Dermis blood vessel endothelial cell (primary cell): ENCODE data around the gene RANBP10. TPM values are rescaled to one million over a fixed set of nuclear protein-coding genes. Genes with fewer than 3 reads are reported as not detected.

ENCODE experiments used
- DNase-seq: peaks from one replicate; pipeline ENCODE4 v3.0.0; 2010
- total RNA-seq: library from RNA; depleted of rRNA; stranded (reverse); fragments of >200 nt; gene quantifications from 2 replicates; pipeline ENCODE4 v1.2.3, GENCODE V29; 2014

RANBP10 gene
- total RNA-seq, 1 donor from 2014 or later: 8.2 TPM

- no peak for DNase-seq
Measured at GRCh38 chr16:67736858-67737257, 69.5 kb downstream of the RANBP10 start.

- no peak for DNase-seq
Measured at GRCh38 chr16:67734731-67735201, 71.6 kb downstream of the RANBP10 start.

DNA sequence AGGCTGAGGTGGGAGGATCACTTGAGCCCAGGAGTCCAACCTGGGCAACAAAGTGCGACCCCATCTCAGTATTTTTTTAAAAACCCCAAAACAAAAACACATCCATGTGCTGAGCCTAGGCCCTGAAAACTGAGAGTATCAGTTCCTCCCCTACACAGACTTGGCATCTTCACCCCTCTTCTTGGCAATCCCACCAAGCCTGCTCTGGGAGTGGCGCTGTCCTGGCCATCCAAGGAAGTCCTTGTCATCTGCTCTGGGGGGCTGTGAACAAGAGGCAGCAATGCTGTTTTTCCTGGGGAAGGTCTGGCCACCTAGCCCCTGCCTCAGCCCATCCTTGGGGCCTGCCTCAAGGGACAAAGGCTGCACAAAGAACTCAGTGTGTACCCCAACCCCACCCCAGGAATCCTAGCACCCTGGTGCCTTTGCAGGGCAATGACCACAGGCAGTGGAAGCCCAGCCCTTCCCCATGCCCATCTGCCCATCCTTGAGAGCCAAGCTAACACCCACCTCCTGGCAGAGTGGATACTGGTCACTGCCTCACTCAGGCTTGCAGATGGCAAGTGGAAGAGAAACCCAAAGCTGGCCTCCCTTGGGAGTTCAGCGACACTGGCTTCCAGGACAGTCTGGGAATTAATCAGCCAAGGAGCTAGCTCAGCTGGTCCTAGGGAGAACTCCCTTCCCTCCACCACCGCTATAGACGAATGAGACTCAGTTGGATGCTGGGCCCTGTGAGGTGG is 72.5 kb downstream of the RANBP10 start:
- DNase-seq: no peak

GRCh38 chr16:67731753-67732095 is 74.6 kb downstream of the RANBP10 start:
- no peak for DNase-seq

DNA sequence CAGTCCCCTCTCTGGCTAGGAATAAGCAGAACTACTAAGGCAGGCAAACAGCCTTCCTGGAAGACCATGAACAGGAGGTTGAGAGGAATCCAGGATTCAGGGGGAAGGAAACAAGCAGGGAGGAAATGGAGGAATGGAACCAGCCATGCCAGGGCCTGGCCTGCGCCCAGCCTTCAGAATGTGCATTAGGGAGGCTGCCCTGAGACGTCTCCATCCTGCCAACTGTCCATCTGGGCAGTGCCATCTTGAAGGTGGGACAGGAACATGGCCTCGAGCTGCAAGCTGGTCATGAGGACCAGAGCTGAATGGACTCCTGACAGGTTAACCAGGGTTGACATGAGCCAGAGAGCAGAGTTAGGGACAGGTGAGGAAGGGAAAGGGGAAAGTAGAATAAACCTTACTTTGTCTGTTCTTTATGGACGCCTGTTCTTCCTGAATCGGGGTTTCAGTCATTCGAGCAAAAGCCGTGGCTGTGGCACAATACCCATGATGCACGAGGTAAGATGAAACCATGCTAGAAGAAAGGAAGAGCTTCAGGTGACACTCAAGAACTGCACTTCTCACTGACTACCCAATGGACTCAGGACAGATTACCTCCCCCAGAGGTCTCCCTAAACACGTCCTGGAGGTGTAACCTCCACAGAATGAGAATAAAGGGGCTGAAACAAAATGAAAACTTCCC is 75.1 kb downstream of the RANBP10 start:
- no peak for DNase-seq

DNA sequence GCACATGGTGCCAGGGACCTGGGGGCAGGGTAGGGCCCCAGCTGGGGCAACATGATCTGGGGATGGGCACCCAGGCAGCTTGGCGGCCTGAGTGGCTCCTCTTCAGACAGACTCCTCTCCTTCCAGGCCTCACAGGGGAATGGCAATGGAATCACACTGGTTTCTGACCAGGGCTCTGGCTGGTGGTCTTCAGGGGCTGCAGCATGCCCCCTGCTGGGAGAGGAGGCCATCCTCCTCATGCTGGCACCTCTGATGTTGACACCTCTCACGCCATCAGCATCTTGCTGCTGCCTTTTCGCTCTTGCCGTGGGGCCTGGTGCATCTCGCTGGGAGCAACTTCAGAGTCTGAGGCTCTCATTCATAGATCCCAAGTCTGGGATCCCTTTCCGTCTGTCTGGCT is 76.0 kb downstream of the RANBP10 start:
- no peak for DNase-seq

DNA sequence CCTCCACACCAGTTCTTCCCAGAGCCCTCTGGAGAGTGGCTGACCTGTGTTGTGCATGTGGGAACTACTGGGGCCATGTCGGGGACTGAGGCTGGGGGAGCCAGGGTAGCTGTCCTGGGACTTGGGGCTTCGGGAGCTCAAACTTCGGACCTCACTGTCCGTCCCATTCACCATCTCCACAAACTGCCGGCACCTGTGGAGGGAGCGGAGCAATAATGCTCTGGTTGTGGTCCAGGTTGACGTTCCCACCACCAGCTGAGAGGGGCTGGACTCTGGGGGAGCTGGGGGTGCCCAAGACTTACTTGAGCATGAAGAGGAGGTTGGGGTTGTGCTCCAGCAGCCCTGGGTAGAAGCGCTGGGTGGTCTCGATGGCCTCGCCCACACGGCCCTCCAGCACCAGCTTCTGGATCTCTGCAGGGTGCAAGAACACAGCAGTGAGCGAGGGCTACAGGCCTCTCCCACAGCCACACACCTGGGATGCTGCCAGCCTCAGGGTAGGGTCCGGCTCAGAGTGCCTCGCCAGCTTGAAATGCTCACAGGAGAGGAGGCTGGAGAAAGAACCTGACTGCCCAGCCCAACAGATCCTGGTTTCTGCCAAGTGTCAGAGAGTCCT is 76.6 kb downstream of the RANBP10 start:
- no peak for DNase-seq

- DNase-seq: no peak
Measured at GRCh38 chr16:67727521-67728485, 78.6 kb downstream of the RANBP10 start.

DNA sequence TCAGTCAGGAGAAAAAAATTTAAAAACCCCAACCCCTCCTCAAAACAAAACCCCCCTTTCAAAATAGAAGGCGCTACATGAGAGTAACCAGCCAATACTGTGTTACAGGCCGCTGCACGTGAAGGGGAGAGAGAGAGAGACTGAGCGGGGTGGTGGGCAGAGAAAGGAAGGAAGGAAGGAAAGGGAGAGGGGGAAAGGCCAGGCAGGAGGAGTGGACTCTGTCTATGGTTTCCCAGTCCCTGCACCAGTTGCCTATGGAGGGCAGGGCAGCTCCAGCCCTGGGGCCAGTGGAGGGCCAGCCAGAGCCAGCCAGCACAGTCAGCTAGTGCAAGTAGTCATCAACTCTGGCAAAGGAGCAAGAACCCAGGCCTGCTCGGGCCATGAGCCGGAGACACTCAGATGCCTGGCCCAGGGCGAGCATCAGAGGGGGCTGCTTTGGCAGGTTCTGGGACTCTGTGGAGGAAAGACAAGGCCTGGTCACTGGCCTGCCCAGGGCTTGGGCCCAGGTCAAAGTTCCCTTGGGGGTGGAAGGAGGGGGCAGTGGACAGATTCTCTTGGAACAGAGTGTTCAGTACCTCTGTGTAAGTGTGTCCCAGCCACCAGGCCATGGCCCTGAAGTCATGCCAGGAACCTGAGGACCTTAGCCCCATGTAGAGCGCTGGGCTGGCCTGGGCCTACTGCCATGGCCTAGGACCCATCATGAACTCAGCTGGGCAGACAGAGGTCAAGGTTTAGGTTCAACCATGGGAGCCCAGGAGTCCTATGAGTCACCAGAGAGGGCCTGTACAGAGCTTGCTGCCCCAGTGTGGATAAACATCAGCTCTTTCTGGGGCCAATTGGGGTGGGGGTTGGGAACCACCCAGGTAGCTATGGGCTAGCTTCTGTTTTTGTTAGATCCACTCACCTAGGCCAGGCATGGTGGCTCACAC is 80.0 kb downstream of the RANBP10 start:
- no peak for DNase-seq

GRCh38 chr16:67723911-67724305 is 82.5 kb downstream of the RANBP10 start:
- no peak for DNase-seq

DNA sequence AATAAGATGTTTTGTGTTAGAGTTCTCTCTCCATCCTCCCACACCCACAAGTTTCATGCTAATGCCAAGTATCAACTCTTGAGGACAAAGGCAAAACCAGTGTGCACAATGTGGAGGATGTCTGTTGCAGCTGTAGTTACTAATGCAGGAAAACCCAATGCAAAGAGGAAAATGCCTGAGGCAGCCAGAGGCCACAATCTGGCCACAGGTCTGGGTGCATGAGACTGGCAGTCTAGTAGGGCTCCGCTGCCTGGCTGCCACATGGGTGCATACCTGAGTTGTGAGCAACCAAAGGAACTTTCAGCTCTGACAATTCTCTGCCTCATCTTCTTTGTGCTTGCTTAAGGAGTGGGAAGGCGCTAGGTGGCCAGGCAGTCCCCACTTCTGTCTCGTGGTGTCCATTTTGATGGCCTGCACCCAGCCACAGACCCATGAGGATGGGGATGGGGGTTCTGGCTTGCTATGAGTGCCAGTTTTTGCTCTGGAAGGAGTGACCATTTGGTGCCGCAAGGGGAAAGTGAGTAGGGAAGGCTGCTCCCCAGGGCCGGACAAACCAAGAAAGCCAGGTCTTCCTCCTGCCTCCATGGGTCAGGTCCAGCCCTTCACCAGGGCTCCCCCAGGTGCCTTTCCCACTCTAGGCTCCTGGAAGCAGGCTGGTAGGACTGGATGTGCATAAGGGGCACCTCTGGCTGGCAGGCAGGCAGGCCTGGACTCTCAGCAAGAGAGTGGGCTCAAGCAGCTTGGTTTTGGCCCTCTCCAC is 83.0 kb downstream of the RANBP10 start:
- no peak for DNase-seq

- DNase-seq: no peak
Measured at GRCh38 chr16:67720236-67720635, 86.1 kb downstream of the RANBP10 start.

DNA sequence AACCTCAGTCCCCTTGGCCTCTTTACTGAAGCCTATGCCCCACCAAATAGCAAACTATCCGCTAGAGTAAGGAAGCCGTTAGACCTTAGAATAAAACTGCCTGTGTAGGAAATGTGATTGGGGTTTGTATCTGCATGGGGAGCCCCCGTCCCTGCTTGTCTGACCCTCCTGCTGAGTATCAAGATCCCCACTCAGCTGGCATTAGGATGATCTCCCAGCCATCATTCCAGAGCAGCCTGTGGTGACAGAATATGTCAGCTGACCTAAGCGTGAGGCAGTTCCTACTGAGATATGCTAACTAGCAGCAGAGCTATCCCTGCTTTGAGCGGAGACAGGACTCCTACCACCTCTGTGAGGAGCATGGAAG is 86.6 kb downstream of the RANBP10 start:
- peak; percentile 67 for DNase-seq

DNA sequence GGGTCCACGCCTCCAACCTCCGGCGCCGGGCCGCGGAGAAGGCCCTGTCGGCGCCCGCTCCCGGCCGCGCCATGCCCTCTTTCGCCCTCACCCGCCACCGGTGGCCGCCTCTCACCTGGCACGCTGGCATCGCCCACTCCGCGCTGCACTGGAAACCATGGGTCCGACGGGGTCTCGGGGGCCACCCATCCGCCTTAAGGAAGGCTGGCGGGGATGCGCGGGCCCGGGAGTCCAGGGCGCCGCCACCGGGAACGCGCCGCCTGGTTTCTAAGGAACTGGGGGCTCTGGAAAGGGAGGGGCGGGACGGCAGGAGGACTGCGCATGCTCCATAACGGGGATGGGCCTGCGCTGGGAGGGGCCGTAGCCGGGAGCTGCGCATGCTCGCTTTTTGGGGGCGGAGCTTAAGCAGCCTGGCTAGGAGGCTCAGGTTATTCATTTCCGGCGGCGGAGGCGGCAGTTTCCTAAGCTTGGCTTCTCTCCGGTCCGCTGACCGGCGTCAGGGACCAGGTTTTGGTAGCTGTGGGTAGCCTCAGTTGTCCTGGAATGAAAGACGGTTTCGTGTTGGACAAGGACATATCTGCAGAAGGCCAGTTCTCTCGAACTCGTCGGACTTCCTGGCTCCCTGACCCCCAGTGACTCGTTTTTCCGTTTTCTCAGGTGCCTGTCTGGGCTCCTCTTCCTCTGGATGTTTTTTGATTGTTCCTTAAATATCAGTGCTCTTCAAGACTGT is 87.1 kb downstream of the RANBP10 start, which contains the start of gene GFOD2:
TSS of gene GFOD2 (minus strand) at position 269 of the 730 bp plus-strand sequence. CDS start 33,601 bp downstream, outside the sequence.
- peak; percentile 98 for DNase-seq

DNA sequence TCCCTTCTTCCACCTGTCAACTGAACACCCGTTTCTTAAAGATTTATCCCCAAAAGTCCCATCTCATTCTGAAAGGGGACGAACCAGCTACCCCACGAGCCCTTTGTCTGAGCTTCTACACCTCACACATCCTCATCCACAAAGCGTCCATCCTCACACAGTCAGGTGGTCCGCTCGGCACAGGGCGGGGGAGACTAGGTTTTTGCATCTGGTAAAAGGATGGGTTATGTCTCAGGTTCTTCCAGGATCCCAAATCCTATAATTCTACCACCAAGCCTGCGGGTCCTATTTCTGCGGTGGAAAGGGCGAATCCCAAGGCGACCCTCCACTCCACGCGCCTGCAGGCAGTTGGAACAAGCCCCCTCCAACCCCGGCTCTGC is 87.7 kb downstream of the RANBP10 start:
- peak; percentile 30 for DNase-seq

DNA sequence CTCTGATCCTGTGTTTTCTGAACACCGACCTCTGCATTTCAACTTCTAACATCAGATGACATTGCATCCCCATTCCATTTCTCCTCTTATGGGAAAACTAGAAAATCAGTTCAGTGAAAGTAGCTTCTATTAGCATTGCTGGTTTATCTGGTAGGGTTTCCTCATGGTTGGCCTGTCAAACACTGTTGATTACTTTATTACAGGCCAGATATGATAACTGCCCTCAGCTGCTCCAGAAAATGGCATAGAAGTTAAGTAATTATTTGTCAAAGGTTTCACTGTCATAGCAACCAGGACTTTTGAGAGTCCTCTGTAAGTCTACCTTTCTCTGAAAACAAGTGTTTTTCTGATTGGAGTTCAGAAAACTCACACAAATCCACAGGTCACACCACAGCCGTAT is 90.3 kb downstream of the RANBP10 start:
- no peak for DNase-seq

DNA sequence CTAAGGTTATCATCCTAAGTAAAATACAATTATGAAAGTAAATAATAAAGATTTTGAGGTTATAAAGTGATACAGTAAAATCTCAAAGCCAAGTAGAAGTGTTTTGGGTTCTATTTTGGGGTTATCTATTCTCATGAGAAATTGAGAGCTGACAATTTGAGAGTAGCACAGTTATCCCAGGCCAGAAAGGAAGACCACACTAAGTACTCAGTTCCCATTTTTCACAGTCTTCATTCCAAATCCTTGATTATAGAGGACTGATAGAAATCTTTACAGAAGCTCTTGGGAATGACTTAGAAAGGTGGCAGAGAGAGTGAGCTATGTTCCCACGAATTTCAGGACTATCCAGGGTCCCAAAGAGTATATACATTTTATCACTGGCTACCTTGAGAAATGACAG is 91.8 kb downstream of the RANBP10 start:
- no peak for DNase-seq

DNA sequence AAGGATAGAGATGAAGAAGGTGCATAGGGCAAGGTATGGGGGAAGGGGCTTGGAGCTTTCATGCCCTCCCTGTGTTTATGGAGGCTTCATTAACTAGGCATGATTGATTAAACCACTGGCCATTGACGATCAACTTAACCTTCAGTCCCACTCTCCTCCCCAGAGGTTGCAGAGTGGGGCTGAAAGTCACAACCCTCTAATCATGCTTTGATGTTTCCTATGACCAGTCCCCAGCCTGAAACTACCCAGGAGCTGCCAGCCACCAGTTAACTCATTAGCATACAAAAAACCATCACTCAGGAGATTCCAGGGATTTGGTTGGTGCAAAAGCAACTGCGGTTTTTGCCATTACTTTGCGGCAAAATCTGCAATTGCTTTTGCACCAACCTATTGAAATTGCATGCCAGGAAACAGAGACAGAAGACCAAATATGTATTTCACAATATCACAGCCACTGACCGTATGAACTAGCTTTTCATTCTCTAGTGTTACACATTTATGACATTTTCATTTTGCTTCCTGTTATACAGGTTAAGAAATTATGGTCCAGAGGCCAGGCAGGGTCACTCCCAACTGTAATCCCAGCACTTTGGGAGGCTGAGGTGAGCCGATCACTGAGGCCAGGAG is 92.6 kb downstream of the RANBP10 start:
- DNase-seq: no peak

DNA sequence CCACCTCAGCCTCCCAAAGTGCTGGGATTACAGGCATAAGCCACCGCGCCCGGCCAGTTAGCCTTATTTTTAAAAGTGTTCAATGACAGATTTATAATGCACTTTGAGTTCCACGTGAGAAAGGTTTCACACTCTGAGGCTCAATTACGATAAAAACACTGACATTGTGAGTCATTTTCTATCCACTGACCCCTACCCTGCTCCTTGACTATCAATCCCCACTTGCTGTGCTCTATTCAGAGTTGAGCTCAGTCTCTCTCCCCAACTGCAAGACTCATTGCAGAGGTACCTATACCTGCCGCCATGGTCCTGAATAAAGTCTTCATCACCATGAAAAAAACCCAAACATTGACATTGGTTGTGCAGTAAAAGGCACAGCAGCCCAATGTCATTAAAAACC is 95.8 kb downstream of the RANBP10 start:
- no peak for DNase-seq

GRCh38 chr16:67709050-67709449 is 97.3 kb downstream of the RANBP10 start:
- DNase-seq: no peak
